Measurements from ENCODE around the gene POFUT1.

POFUT1 gene

DNA sequence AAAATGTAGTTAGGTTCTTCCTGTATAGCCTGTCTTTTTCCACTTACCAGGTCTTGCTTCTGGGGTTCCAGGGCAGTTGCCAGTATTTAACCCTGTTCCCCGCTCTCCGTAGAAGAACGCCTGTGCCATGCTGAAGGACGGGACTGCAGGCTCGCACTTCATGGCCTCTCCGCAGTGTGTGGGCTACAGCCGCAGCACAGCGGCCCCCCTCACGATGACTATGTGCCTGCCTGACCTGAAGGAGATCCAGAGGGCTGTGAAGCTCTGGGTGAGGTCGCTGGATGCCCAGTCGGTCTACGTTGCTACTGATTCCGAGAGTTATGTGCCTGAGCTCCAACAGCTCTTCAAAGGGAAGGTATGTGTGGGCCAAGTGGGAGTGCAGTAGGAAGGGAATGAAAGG, 23.0 kb downstream of the POFUT1 start:
- DNase-seq (ENCODE audit: insufficient read length, low spot score) (no peak), FAIRE-seq (no peak)
- TF ChIP-seq POLR2A (IDR thresholded peaks at IDR 0.05; ENCODE audit: low read depth, low read length), result no peak

DNA sequence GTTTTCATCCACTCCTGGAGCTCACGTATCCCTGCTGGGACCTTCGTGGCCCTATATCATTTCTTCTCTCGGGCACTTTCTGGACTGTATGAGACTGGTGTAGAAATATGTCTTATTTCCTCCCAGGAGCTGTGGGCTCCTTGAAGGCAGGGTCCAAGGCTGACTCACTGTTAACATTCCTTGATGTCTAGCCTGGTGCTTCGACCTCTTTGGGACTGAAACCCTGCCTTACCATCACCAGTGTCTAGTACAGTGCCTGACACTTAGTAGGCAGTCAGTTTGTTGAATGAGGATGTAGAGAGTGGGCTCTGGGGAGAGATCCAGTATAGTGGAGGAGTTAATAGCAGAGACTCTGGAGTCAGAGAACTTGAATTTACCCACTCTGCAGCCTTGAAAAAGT, 23.6 kb downstream of the POFUT1 start:
- FAIRE-seq (no peak), DNase-seq (ENCODE audit: insufficient read length, low spot score) (no peak)
- TF ChIP-seq POLR2A (IDR thresholded peaks at IDR 0.05; ENCODE audit: low read depth, low read length), result no peak

DNA sequence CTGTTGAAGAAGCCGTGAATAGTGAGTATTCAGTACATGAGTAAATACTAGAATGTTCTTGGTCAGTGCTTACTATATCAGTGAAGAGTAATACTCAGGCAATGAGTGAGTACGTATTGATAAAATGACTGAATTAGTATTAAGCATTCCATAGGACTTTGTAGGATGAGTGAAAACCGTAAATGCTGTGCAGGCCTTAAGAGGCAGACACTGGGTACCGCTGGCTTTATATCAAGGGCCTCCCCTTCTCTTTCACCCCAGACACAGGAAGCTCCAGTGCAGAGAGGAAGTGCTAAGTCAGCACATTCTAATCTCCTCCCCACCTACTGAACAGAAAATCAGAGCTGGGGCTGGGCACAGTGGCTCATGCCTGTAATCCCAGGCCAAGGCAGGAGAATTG, 24.2 kb downstream of the POFUT1 start:
- no peak for DNase-seq (ENCODE audit: insufficient read length, low spot score)
- TF ChIP-seq POLR2A (IDR thresholded peaks at IDR 0.05; ENCODE audit: low read depth, low read length), result no peak
- FAIRE-seq, result no peak

DNA sequence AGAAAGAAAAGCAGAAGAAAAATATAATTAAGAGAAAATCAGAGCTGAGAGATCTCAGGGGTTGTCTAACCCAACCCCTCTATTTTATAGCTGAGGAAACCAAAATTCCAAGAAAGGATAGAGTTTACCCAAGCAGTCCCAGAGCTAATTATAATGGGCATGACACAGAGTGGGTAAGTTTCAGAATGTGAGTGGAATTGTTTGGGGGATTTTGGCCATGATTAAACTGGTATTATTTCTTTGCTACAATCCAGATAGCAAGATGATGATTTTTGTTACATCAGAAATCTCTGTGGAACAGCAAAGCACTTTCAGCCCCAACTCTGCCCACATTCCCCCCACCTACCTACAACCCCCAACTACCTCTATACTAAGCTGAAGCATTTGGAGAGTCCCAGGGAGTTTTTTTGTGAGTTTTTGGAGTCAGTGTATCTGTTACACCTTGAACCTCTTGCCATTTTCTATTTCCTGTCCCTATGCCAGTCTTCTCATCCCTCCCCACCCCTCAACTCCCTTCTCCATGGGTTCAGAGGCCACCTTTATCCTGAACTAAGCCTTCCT, 24.7 kb downstream of the POFUT1 start:
- DNase-seq (ENCODE audit: insufficient read length, low spot score), result no peak
- no peak for FAIRE-seq
- no peak for TF ChIP-seq POLR2A (IDR thresholded peaks at IDR 0.05; ENCODE audit: low read depth, low read length)

DNA sequence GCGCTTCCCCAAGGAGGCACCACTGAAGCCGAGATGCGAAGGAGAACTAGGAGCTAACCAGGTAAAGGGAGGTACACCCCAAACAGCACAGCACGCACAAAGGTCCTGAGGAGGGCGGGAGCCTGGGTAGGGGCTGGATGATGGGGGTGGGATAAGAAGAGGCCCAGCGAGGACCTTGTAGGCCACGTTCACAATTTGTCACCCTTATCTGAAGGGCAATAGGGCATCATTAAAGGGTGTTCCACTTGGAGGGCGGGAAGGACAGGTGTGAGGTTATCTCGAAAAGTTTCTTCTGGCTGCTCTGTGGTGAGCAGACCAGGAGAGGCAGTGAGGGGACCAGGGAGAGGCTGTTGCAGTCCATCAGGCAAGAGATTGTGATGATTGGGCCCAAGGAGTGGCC, 25.6 kb downstream of the POFUT1 start:
- no peak for DNase-seq (ENCODE audit: insufficient read length, low spot score)
- FAIRE-seq, result no peak
- TF ChIP-seq POLR2A (IDR thresholded peaks at IDR 0.05; ENCODE audit: low read depth, low read length), result no peak

DNA sequence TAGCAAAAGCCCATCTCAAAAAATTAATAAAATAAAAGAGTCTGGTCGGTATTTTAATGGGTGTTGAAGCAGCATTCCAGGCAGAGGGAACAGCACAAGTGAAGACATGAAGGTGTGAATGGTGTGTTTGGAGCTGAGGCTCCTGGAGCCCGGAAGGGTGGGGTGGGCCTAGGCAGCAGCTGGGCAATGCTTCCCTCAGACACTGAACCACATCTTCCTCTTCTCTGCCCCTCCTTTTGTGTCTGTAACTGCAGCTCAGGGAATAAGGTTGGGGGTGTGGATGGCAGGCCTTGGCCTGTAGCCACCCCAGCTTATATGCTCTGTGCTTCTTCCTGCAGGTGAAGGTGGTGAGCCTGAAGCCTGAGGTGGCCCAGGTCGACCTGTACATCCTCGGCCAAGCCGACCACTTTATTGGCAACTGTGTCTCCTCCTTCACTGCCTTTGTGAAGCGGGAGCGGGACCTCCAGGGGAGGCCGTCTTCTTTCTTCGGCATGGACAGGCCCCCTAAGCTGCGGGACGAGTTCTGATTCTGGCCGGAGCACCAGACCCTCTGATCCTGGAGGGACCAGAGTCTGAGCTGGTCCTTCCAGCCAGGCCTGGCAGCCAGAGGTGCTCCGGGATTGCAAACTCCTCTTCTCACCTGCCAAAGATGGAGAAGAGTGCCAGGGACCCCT, 26.6 kb downstream of the POFUT1 start:
- TF ChIP-seq POLR2A (IDR thresholded peaks at IDR 0.05; ENCODE audit: low read depth, low read length), result no peak
- no peak for FAIRE-seq
- DNase-seq (ENCODE audit: insufficient read length, low spot score), result no peak

DNA sequence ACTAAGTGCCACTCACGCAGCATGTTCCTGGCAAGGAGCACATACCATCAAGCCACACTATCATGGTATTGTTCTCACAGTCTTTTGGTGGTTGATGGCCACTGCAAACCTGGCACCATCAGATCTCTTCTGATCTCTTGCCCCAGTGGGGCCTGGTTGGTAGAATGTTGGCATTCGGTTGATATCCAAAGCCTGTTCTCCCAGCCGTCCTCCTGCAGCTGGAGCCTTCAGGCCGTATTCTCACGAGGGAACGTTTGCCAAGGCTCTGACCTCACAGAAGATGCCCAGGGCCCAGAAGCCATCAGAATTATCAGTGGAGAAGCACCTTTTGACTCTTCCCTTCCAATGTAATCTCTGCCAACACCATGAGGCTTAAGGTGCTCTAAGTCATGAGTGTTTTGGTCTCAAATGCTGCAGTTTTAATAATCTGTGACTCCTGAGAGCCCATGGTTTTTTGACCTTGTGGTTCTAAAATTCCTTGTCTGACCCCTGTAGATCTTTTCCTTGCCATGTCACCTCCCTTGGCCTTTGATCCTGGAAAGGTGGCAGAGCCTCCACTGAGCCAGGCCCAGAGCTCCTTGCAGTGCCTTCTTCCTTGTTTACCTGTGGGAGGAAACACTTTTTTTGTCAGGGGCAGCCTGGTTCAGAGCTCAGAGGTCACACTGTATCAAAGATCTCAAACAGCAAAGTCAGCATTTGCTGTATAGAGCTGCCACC, 27.8 kb downstream of the POFUT1 start:
- no peak for TF ChIP-seq POLR2A (IDR thresholded peaks at IDR 0.05; ENCODE audit: low read depth, low read length)
- no peak for FAIRE-seq
- DNase-seq (ENCODE audit: insufficient read length, low spot score), result no peak

DNA sequence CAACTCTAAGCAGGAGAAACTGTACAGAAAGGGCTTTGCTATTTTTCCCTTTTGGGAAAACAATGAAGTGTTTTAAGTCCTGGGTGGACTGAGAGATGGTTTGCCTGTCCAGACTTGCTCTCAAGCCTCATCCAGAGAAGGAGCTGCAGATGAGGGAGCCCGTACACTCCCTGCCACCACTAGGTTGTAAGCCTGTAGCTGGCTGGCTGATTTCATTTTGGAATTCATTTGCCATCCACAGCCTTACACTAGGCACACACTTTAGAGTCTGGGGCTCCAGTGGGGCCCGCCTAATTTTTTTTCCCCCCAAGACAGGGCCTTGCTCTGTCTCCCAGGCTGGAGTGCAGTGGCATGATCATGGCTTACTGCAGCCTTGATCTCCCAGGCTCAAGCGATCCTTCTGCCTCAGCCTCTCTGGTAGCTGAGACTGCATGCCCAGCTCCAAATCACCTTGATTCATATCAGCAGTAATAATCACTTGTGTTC, 28.4 kb downstream of the POFUT1 start:
- no peak for DNase-seq (ENCODE audit: insufficient read length, low spot score)
- FAIRE-seq, result no peak
- no peak for TF ChIP-seq POLR2A (IDR thresholded peaks at IDR 0.05; ENCODE audit: low read depth, low read length)

DNA sequence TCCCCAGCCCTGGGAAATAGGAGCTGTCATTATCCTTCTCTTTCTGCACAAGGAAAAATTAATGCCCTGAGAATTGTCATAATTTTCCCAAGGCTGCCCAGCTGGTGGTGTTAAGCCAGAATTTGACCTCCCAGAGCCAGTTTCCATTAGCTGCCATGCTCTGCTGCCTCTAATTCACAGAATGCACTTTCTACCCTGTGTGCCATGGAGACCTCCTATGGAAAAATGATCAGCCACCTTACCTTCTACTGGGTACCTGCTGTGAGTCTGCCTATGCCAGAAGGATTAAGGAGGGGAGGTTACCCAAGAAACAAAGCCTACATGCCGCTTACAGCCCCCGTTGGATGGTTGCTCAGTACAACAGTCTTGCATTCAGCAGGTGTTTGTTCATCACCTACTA, 29.1 kb downstream of the POFUT1 start:
- DNase-seq (ENCODE audit: insufficient read length, low spot score) (no peak), FAIRE-seq (no peak)
- TF ChIP-seq POLR2A (IDR thresholded peaks at IDR 0.05; ENCODE audit: low read depth, low read length), result no peak

DNA sequence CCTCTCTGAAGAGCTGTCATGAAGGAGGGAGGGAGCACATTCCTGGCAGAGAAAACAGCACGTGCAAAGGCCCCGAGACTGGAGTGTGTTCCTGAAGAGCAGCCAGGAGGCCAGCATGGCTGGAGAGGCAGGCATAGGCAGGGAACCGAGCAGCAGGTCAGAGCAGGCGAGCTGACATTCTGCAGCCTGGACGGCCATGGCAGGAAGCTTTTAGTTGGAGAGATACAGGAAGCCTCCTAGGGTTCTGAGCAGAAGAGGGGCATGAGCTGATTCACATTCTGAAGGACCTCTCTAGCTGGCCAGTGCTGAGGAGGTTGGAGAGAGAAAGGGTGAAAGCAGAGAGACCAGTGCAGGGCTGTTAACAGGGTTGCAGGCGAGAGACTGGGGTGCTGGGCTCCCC, 29.7 kb downstream of the POFUT1 start:
- no peak for FAIRE-seq
- no peak for DNase-seq (ENCODE audit: insufficient read length, low spot score)
- no peak for TF ChIP-seq POLR2A (IDR thresholded peaks at IDR 0.05; ENCODE audit: low read depth, low read length)

DNA sequence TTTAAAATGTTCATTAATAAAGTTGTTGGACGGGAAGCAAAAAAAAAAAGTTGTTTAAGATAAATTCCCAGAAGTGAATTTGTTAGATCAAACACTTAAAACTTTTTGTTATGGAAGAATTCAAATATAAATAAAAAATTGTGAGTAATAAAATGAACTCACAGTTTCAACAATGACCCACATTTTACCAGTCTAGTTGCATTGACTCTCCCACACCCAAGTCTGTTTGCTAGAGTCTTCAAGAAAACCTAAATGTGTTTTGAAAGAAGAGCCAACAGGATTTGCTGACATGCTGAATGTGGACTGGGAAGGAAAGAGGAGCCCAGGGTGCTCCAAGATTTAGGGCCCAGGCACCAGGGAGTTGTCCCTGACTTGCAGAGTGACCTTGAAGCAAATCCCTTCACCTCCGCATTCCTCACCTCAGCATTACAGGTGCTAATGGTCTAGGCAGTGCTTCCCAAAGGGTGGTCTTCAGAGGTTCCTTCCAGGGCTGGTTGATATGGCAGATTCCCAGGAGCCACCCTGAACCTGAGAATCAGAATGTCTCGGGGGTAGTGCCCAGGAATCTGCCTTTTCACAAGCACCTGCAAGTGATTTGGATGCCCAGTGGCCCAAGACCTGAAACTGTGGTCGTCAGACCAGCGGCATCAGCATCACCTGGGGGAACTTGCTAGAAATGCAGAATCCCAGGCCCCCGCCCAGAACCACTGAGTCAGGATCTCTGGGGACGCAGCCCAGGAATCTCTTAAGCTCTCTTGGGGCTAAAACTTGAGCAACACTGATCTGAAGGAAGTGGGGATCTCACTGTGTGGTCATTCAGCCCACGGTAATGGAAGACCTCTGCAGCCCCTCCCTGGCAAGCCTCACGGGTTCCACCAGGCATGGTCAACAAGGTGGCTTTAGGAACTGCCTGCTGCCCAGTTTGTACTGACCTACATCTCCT, 31.1 kb downstream of the POFUT1 start:
- FAIRE-seq (no peak), DNase-seq (ENCODE audit: insufficient read length, low spot score) (no peak)
- no peak for TF ChIP-seq POLR2A (IDR thresholded peaks at IDR 0.05; ENCODE audit: low read depth, low read length)

DNA sequence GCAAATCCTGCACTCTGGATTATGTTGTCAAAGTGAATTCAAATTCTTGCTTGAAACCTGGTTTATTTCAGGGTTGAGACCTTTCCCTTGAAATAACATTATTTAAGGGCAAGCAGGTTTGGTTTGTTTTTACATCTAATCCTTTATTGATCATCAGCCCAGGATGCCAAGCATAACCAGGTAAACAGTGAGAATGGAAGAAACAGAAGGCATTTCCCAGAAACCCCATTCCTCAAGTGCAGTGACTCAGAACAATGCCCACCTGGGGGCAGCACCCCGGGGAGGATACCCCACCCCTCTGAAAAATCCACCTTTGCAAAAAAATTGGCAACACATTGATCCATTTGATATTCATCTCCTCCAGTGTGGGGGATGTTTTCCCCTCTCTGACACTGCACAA, 32.5 kb downstream of the POFUT1 start:
- no peak for TF ChIP-seq POLR2A (IDR thresholded peaks at IDR 0.05; ENCODE audit: low read depth, low read length)
- FAIRE-seq (no peak), DNase-seq (ENCODE audit: insufficient read length, low spot score) (no peak)

DNA sequence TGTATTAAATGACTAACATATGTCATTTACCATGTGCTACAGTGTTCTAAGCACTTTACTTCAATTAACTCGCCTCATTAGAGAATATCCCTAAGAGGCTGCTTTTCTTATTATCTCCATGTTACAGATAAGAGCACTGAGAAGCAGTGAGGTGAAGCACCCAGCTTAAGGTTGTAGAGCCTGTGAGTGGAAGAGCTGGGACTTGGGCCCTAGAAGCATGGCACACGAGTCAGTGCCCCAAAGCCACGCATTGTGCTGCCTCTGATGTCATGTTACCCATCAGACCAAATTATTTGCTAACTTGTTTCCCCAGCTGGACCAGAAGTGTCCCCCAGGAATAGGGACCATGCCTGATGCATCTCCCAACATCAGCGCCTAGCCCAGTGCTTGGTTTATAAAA, 34.1 kb downstream of the POFUT1 start:
- DNase-seq (ENCODE audit: insufficient read length, low spot score) (no peak), FAIRE-seq (no peak)
- no peak for TF ChIP-seq POLR2A (IDR thresholded peaks at IDR 0.05; ENCODE audit: low read depth, low read length)
